Measurements from ENCODE around the gene C12orf56. TPM values are rescaled to one million over a fixed set of nuclear protein-coding genes. Genes with fewer than 3 reads are reported as not detected.
"Not testable (repeated sequence)": the region's sequence is repeated elsewhere in the genome, so short reads cannot be mapped to it uniquely, and the experiment has no call there.

C12orf56 gene
- total RNA-seq, 1 donor from 2014 or later, result 0.41 TPM

DNA sequence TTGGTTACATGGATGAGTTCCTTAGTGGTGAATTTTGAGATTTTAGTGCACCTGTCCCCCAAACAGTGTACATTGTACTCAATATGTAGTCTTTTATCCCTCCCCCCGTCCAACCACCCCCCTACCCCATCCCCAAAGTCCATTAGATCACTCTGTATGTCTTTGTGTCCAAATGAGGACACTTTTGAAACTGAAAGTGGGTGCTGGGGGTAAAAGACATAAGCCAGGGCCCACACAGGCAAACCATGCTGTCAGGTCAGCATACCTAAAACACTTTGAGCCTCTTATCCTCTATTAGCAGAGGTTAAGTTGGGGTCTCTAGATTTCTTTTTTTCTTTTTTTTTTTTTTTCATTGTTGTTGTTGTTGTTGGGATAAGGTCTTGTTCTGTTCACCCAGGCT, 137.2 kb downstream of the C12orf56 start:
- FAIRE-seq, result no peak
- no peak for DNase-seq (ENCODE audit: low spot score in 2 of 2)

DNA sequence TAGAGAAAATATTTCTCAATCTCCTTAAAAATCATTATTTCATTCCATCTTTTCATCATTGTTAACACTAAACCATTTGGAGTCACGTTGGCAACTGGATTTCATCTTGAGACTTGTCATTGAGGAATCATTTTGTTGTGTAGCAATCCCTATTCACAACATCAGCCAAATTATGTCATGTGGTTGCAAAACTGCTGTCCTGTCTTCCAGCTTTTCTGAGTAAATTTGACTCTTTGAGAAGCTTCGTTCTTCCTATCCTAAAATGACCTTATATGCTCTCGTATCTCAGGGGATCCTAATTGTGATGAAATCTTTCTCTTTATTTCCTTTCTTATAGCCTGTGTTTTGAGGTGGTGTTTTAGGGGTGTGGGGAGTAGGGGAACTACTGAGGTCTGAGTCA, 137.9 kb downstream of the C12orf56 start:
- DNase-seq (ENCODE audit: low spot score in 2 of 2) (peak in 1 of 2 donors; percentile 6), FAIRE-seq (no peak)

DNA sequence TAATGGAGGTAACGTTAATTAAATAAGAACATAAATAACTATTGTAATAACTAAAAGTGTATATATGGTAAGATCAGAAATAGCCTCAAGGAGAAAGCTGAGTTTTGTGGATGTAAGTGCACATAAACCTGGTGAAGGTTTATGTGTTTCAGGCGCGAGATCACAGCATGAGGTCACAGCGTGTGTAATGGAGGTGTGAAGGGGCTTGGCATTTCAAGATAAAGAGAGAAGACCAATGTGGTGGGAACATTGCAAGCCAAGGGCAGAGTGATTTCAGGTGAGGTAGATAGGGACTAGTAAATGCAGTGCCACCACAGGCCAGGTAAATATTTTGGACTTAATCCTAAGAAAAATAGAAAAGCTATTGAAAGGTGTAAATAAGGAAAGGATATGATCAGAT, 146.7 kb downstream of the C12orf56 start:
- no peak for FAIRE-seq
- no peak for DNase-seq (ENCODE audit: low spot score in 2 of 2)

DNA sequence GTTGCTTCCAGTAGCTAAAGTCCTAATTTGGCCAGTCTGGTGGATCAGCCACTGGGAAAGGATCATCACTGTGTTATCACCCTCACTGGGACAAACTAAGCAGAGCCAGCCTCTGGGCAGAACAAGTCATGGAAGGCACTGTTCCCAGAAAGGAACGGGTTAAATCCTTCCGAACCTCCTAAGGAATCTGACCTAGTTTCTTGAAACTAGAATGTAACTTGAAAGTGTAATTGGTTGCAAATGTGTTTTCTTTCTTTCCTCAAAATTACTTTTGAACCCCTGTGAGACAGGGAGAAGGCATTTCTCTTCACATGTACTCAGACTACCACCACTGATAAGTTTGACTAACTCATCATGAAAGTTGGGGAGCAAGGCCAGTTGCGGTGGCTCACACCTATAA, 149.8 kb downstream of the C12orf56 start:
- no peak for DNase-seq (ENCODE audit: low spot score in 2 of 2)

DNA sequence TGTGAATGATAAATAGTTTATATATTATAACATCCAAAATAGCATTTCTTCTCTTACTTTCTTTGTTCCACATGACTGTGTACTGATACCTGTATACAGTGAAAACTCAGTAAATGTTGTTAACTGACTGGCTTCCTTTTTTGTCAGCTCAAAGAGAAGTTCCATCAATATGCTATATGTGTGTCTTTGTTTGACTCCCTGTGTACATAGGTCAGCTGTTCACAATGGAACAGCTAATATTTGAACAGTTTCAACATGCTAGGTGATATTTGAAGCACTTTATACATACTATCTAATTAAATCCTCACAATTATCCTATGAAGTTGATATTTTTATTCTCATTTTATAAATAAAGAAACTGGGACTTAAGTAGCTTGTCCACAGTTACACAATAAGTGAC, 153.2 kb downstream of the C12orf56 start:
- FAIRE-seq, result no peak

More for the DNA sequence above, 149.8 kb downstream of the C12orf56 start:
- no peak for FAIRE-seq

DNA sequence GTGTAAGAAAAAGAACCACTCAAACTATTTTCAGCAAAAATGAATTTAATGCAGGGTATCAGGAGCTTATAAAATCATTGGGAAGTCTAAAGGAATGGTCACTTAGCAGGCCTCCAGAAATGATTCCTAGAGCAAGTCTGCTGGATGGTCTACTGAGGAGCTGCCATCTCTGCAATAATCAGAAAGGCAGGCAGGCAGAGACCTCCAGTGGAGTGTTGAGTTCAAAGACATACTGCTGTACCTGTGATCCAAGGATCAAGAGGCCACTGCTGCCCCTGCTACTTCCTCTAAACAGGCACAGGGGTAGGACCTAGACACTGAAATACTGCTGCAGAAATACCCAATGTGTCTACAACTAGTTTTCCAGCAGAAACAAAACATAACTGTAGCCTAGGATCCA, 154.0 kb downstream of the C12orf56 start:
- FAIRE-seq, result no peak
- no peak for DNase-seq (ENCODE audit: low spot score in 2 of 2)

More for the DNA sequence above, 153.2 kb downstream of the C12orf56 start:
- no peak for DNase-seq (ENCODE audit: low spot score in 2 of 2)

DNA sequence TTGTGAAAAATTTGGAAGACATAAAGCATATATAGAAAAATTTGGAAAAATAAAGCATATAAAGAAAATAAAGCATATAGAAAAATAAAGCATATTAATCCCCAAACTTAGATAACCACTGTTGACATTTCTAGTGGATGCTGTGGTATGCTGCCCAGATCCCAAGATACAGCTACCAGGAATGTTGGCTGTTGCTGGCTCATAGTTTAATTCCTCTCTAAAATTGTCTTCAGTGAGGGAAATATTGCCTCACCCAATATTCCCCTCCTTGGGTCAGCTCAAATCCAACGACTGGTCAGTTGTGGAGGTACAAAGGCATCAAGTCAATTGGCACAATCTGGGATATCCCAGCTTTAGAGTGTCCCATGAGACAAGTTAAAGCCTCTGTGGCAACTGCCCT, 158.4 kb downstream of the C12orf56 start:
- no peak for DNase-seq (ENCODE audit: low spot score in 2 of 2)

DNA sequence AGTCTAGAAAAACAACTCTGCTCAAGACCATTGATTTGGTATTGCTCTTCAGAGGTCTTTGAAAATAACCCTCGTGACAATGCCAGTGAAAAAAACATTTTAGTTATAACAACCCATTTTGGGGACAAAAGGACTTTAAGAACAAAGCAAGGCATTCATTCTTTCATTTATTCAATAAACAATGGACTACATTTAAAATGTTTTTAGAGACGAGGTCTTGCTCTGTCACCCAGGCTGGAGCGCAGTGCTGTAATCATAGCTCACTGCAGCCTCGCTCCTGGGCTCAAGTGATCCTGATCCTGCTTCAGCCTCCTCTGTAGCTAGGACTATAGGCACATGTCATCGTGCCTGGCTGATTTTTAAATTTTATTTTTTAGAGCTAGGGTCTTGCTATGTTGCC, 160.8 kb downstream of the C12orf56 start:
- FAIRE-seq, result no peak
- DNase-seq (ENCODE audit: low spot score in 2 of 2), result no peak

More for the DNA sequence above, 158.4 kb downstream of the C12orf56 start:
- FAIRE-seq, result no peak

DNA sequence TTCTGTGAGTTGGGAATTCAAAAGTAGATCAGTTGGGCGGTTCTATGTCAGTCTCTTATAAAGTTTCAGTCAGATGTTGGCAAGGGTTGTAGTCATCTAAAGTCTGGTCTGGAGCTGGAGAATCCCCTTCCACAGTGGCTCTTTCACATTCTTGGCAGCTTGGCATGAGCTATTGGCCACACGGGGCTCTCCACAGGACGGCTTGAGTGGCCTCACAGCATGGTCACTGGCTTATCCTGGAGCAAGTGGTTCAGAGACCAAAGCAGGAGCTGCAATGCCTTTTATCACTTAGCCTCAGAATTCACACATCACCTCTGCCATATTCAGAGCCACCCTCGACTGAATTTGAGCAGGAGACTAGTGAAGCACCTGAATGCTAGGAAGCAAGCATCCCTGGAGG, 161.3 kb downstream of the C12orf56 start:
- no peak for DNase-seq (ENCODE audit: low spot score in 2 of 2)

DNA sequence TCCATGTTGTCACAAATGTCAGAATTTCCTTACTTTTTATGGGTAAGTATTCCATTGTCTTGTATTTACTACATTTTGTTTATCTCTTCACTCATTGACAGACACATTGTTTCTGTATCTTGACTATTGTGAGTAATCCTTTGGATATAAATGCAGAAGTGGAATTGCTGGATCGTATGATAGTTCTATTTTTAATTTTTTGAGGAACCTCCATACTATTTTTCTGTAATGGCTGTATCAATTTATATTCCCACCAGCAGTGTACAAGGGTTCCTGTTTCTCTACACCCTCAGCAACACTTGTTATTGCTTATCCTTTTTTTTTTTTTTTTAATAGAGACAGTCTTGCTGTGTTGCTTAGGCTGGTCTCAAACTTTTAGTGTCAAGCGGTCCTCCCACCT, 164.9 kb downstream of the C12orf56 start:
- no peak for FAIRE-seq
- DNase-seq (ENCODE audit: low spot score in 2 of 2), result no peak

More for the DNA sequence above, 161.3 kb downstream of the C12orf56 start:
- no peak for FAIRE-seq

DNA sequence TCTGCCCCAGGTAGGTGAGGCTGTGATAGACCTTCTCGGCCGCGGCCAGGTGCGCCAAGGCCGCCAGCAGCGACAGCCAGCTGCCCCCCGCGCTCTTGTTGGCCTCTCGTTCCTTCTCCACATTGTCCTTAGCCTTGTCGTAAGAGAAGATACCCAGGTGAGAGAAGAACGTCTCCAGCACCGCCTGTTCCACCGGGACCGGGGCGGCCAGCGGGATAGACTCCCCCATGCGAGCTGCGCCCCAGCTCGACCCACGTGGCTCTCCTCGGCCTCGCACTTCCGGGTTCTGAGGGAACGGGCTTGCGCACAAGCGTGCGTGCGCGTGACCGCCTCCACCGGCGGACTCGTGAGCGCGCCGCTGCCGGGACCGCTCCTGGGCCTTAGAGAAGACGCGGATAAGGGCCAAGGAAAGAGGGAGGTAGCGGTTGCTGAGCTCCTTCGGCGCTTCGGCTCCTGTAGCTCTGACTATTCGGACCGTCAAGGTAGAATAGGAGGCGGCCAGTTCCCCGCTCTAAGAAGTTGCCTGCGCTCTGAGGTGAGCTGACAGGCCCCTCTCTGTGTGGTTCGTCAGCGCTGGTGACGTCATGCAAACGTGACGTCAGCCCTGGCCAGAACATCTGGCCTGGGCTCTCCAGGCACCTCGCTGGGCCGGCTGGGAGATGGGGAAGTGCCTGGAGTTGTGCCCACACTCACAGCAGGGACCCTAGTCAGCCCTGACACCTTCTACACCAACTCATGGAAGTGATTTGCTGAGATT, 168.4 kb downstream of the C12orf56 start, which contains the start of gene KICS2:
Gene KICS2 (minus strand): TSS at position 288 of the 757 bp plus-strand sequence. CDS start 59 bp downstream, at position 229.
- no peak for FAIRE-seq
- peak; percentile 79 to 86 for DNase-seq (ENCODE audit: low spot score in 2 of 2)

DNA sequence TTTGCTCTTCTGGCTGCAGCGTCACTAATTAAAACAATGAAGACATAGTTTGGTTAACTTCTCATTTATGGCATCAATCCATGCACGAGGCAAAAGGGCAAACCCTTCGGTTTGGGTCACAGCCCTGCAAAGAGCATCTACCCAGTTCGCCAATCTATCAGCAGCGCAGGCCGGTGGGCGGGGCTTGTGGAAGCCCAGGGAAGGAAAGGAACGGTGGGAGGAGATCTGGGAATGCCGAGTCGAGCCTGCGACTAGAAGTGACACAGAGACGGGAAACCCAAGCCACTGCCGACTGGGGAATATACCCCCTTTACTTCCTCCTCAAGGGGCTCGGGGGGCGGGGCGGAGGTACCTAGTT, 168.9 kb downstream of the C12orf56 start:
- DNase-seq (ENCODE audit: low spot score in 2 of 2) (peak; percentile 43 to 45), FAIRE-seq (no peak)

DNA sequence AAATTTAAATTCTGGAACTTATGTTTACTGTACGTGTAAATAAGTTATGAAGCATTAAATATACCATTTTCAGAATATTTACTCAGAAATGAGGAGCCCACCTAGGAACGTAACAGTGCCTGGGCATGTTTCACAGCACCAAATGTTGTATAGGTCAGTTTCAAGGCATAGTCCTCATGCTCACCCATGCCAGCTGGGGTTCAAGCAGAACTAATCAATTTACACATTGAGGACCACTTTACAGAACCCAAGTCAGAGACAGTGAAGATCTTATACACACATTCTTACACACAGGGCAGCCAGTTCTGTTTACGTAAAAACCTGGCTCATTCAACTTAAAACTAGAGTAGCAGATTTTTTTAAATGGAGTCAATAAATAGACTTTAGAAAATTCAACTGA, 170.5 kb downstream of the C12orf56 start:
- no peak for FAIRE-seq
- no peak for DNase-seq (ENCODE audit: low spot score in 2 of 2)

DNA sequence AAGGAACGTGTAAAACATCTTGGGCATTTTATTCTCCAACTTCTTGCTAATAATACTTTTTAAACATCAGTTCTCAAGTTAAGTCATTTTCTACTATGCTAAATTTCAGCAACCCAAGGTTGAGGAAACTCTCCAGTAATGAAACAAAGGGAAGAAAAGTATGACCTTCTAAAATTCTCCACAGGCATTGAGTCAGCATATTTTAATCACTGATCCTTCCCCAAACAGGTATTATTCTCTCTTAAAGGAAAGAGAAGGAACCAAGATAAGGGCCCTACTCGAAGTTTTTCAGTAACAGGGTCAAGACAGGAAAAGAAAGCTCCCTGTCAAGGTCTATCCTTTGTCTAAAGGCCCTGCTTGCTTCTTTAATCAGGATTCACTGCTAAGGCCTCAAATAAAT, 171.4 kb downstream of the C12orf56 start:
- DNase-seq (ENCODE audit: low spot score in 2 of 2) (no peak), FAIRE-seq (no peak)

DNA sequence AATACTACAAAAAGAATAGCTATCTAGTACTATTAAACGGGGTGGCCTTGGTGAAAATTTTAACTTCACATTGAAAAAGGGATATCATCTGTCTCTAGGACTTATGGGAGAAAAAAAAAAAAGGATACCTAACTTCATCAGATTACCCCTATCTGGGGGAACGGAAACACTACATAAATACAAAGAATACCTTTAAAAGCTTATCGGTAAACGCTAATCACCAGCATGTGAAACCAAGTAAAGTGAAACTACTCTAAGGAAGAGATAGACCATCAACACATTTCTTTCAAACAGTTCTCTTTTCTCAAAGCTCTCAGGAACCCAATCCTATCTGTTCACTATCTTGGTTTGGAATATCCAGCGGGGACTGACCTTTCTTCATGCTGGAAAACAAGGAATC, 172.0 kb downstream of the C12orf56 start:
- DNase-seq (ENCODE audit: low spot score in 2 of 2) (no peak), FAIRE-seq (no peak)

DNA sequence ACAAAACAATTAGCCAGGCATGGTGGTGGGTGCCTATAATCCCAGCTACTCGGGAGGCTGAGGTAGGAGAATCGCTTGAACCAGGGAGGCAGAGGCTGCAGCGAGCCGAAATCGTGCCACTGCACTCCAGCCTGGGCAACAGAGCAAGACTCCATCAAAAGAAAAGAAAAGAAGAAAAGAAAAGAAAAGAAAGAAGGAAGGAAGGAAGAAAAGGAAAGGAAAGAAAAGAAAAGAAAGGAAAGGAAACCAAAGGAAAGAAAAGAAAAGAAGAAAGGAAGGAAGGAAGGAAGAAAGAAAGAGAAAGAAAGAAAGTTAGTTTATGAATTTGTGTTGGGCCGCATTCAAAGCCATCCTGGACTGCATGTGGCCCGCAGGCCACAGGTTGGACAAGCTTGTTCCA, 172.9 kb downstream of the C12orf56 start:
- not testable (repeated sequence) for FAIRE-seq; DNase-seq (ENCODE audit: low spot score in 2 of 2)

DNA sequence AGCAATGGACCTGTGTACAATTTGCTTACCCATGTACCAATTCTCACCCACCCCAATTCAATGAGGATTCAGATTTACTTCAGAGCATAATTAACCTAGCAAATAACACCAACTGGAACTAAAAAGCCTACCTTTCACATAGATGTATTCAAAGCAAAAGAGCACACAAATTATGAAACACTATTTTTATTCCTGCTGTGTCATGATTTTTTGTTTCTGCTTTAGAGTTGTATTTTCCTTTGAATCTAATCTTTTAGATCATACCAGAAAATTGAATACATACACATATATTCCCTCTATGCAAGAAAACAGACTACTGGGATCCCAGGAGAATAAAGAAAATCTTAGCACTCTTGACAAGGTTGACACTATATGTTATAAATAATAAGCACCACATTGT, 174.3 kb downstream of the C12orf56 start:
- no peak for DNase-seq (ENCODE audit: low spot score in 2 of 2)

More for the DNA sequence above, 174.3 kb downstream of the C12orf56 start:
- no peak for FAIRE-seq

Small RNA genes lying within 50 kb of the gene (small RNA-seq; reads per million reads assigned to genes)
- gene RF01210, result not detected
- gene RNU5A-7P, result not detected

Other genes with a start within 250 kb of the C12orf56 start
- 6.5 TPM for gene KICS2, start 168.5 kb downstream of the C12orf56 start, total RNA-seq
- gene XPOT, start 13.6 kb upstream of the C12orf56 start, total RNA-seq, result 53.8 TPM
- 38.7 TPM for gene TBK1, start 61.4 kb upstream of the C12orf56 start, total RNA-seq
- gene RASSF3, start 219.7 kb upstream of the C12orf56 start, total RNA-seq, result 5.7 TPM